ENCODE data around the gene KPTN.

KPTN gene

DNA sequence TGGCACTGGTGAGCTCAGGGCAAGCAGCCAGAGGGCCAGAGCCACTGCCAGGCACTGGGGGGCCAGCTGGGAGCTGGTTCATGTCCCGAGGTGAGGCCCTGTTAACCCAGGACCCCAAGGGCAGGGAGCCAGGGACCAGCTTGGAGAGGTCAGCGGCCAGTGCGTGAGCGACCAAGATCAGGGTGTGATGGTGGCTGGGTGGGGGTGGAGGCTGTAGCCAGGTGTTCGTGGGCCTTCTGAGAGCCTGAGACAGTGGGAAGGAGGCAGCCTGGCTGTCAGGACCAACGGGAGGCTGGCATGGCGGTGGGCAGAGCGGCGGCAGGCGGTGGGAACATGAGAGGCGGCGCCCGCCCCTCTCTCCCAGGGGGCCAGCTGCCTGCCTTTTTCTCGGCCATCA, 8.1 kb upstream of the KPTN start:
- FAIRE-seq: no peak
- TF ChIP-seq, protein P1, sequence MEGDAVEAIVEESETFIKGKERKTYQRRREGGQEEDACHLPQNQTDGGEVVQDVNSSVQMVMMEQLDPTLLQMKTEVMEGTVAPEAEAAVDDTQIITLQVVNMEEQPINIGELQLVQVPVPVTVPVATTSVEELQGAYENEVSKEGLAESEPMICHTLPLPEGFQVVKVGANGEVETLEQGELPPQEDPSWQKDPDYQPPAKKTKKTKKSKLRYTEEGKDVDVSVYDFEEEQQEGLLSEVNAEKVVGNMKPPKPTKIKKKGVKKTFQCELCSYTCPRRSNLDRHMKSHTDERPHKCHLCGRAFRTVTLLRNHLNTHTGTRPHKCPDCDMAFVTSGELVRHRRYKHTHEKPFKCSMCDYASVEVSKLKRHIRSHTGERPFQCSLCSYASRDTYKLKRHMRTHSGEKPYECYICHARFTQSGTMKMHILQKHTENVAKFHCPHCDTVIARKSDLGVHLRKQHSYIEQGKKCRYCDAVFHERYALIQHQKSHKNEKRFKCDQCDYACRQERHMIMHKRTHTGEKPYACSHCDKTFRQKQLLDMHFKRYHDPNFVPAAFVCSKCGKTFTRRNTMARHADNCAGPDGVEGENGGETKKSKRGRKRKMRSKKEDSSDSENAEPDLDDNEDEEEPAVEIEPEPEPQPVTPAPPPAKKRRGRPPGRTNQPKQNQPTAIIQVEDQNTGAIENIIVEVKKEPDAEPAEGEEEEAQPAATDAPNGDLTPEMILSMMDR (IDR thresholded peaks at IDR 0.05; ENCODE audit: insufficient read depth, missing control alignments): no peak
- no peak for DNase-seq (ENCODE audit: insufficient read length, low spot score)

GRCh38 chr19:47491358-47492136, 7.5 kb upstream of the KPTN start:
- TF ChIP-seq, protein P1 (IDR thresholded peaks at IDR 0.05; ENCODE audit: insufficient read depth, missing control alignments): no peak
- DNase-seq (ENCODE audit: insufficient read length, low spot score) (no peak), FAIRE-seq (no peak)

DNA sequence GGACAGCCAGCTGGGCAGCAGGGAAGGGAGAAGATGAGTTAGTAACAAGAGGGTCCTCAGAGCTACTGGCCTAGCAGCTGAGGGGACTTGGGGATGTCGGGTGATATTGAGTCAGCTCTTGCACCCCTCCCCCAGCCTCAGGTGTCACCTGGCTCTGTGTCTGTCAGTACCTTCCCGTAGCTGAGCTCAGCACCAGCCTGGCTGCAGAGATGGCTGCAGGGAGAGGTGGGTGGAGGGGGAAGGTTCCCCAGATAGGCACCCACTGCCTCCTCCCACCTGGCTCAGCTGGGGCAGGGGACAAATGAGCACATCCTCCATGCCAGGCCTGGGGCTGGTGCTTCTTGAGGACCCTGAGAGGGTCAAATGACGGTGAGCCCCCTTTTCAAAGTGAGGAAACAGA, 6.8 kb upstream of the KPTN start:
- DNase-seq (ENCODE audit: insufficient read length, low spot score) (no peak), FAIRE-seq (no peak)
- TF ChIP-seq, protein P1 (IDR thresholded peaks at IDR 0.05; ENCODE audit: insufficient read depth, missing control alignments): no peak

GRCh38 chr19:47490031-47490430, 6.0 kb upstream of the KPTN start:
- no peak for DNase-seq (ENCODE audit: insufficient read length, low spot score)
- FAIRE-seq: no peak
- TF ChIP-seq, protein P1 (IDR thresholded peaks at IDR 0.05; ENCODE audit: insufficient read depth, missing control alignments): no peak

GRCh38 chr19:47489072-47489914, 5.3 kb upstream of the KPTN start:
- DNase-seq (ENCODE audit: insufficient read length, low spot score) (no peak), FAIRE-seq (no peak)
- TF ChIP-seq, protein P1 (IDR thresholded peaks at IDR 0.05; ENCODE audit: insufficient read depth, missing control alignments): no peak

GRCh38 chr19:47487551-47488515, 3.8 kb upstream of the KPTN start:
- TF ChIP-seq, protein P1 (IDR thresholded peaks at IDR 0.05; ENCODE audit: insufficient read depth, missing control alignments): no peak
- DNase-seq (ENCODE audit: insufficient read length, low spot score): no peak
- no peak for FAIRE-seq

All from D721Med (cell line).